PFSK-1 (cell line): ENCODE results near the gene CTTNBP2NL.

Experiments
- FOXP2 ChIP-seq: optimal IDR thresholded peaks from 2 replicates; pipeline ENCODE3; 2011; ENCODE audit warnings: borderline replicate concordance, control low read depth, inconsistent platforms; ENCODE audit not compliant: insufficient read depth; ENCODE audit errors: extremely low read length, extremely low read depth
- POLR2AphosphoS5 ChIP-seq: IDR thresholded peaks from 2 replicates; pipeline ENCODE4 v1.6.1; 2012; ENCODE audit warnings: low read depth, mild to moderate bottlenecking, control low read depth, low read length, moderate library complexity
- REST ChIP-seq, 2 experiments: IDR thresholded peaks; 2 replicates each; pipeline versions ENCODE4 v1.6.1 to v1.8.0; 2011 to 2012; ENCODE audit warnings: low read depth in 2 of 2, low read length in 2 of 2, control low read depth in 1 of 2, inconsistent platforms in 1 of 2, mild to moderate bottlenecking in 1 of 2, moderate library complexity in 1 of 2; ENCODE audit not compliant: insufficient read depth in 1 of 2
- SIN3A ChIP-seq: IDR thresholded peaks from 2 replicates; pipeline ENCODE4 v1.6.1; 2012; ENCODE audit warnings: mild to moderate bottlenecking, low read length, moderate library complexity, borderline replicate concordance; ENCODE audit not compliant: insufficient read depth
- TAF1 ChIP-seq: IDR thresholded peaks from 2 replicates; pipeline ENCODE4 v1.6.1; 2012; ENCODE audit warnings: low read length, control low read depth, borderline replicate concordance; ENCODE audit not compliant: insufficient read depth

Gene CTTNBP2NL

GRCh38 chr1:112381324-112382076 lies 14.5 kb upstream of the CTTNBP2NL start:
- no peak for TF ChIP-seq FOXP2
- TF ChIP-seq SIN3A = no peak
- no peak for TF ChIP-seq REST (IDR thresholded peaks at IDR 0.05; ENCODE audit: insufficient read depth in 1 of 2, low read depth in 2 of 2, low read length in 2 of 2)
- no peak for TF ChIP-seq POLR2AphosphoS5
- no peak for TF ChIP-seq TAF1

GRCh38 chr1:112383759-112384370 lies 12.1 kb upstream of the CTTNBP2NL start:
- TF ChIP-seq TAF1 (no peak), POLR2AphosphoS5 (no peak), SIN3A (no peak), REST (IDR thresholded peaks at IDR 0.05; ENCODE audit: insufficient read depth in 1 of 2, low read depth in 2 of 2, low read length in 2 of 2) (no peak), FOXP2 (no peak)

- TF ChIP-seq FOXP2 (no peak), TAF1 (no peak), REST (IDR thresholded peaks at IDR 0.05; ENCODE audit: insufficient read depth in 1 of 2, low read depth in 2 of 2, low read length in 2 of 2) (no peak), POLR2AphosphoS5 (no peak), SIN3A (no peak)
These were observed 9.8 kb upstream of the CTTNBP2NL start for GRCh38 chr1:112386024-112386723.

GRCh38 chr1:112386731-112387346 lies 9.2 kb upstream of the CTTNBP2NL start:
- no peak for TF ChIP-seq POLR2AphosphoS5

- no peak for TF ChIP-seq POLR2AphosphoS5
- TF ChIP-seq REST (IDR thresholded peaks at IDR 0.05; ENCODE audit: insufficient read depth in 1 of 2, low read depth in 2 of 2, low read length in 2 of 2) = no peak
- TF ChIP-seq TAF1 = no peak
- TF ChIP-seq FOXP2 = no peak
- no peak for TF ChIP-seq SIN3A
These were observed 8.2 kb upstream of the CTTNBP2NL start for GRCh38 chr1:112387807-112388206.
